BLaER1 treated with 17β-estradiol and CSF1 and Interleukin-3, amounts not matched to agents 10 nM and 100 nM (cell line): ENCODE results near the gene GGTA1.
"Not testable (repeated sequence)": the region's sequence is repeated elsewhere in the genome, so short reads cannot be mapped to it uniquely, and the experiment has no call there.

Source experiments
- H3K27ac ChIP-seq, 11 experiments: shearing (Covaris generic); formaldehyde crosslinking; 2 replicates each; pipeline ENCODE4 v1.8.1; 2022
- H3K27me3 ChIP-seq, 11 experiments: shearing (Covaris generic); formaldehyde crosslinking; 2 replicates each; pipeline ENCODE4 v1.8.1; 2022
- H3K36me3 ChIP-seq, 11 experiments: shearing (Covaris generic); formaldehyde crosslinking; 2 replicates each; pipeline ENCODE4 v1.8.1; 2022
- H3K4me1 ChIP-seq, 10 experiments: shearing (Covaris generic); formaldehyde crosslinking; 2 replicates each; pipeline ENCODE4 v1.8.1; 2022
- H3K4me2 ChIP-seq, 11 experiments: shearing (Covaris generic); formaldehyde crosslinking; 2 replicates each; pipeline ENCODE4 v1.8.1; 2022
- H3K4me3 ChIP-seq, 10 experiments: shearing (Covaris generic); formaldehyde crosslinking; 2 replicates each; pipeline ENCODE4 v1.8.1; 2022
- H3K9ac ChIP-seq, 11 experiments: shearing (Covaris generic); formaldehyde crosslinking; 2 replicates each; pipeline ENCODE4 v1.8.1; 2022
- H3K9me3 ChIP-seq, 11 experiments: shearing (Covaris generic); formaldehyde crosslinking; replicated peaks in 1 of 11; 2 replicates each; pipeline ENCODE4 v1.8.1; 2022
- H4K20me1 ChIP-seq, 11 experiments: shearing (Covaris generic); formaldehyde crosslinking; 2 replicates each; pipeline ENCODE4 v1.8.1; 2022
- Cebpa-rat ChIP-seq, 11 experiments: shearing (Covaris generic); IDR thresholded peaks; 2 replicates each; pipeline ENCODE4 v1.8.1; 2022

Gene GGTA1

GRCh38 chr9:121445986-121446385 lies 53.7 kb downstream of the GGTA1 start:
- Histone ChIP-seq H3K4me3 (no peak overlapping the region), H3K4me1 (peaks cover 13 to 26% (median 23%) of the 10 kb centered on the region in 10 experiments), H3K27me3 (peaks cover 3 to 61% (median 22%) of the 10 kb centered on the region in 11 experiments; a peak in 15 of 22 replicates), H3K9me3 (no peaks in the 10 kb centered on the region), H3K9ac (no peak overlapping the region), H3K27ac (no peak overlapping the region), H3K36me3 (no peaks in the 10 kb centered on the region), H4K20me1 (peaks cover 0 to 8% (median 0%) of the 10 kb centered on the region in 11 experiments; a peak in 4 of 22 replicates), H3K4me2 (peak overlapping the region in 8 of 11 experiments; percentile 12 to 75 (median 66); a peak in 14 of 22 replicates)
- TF ChIP-seq Cebpa-rat (IDR thresholded peaks at IDR 0.05): no peak

GRCh38 chr9:121443981-121444380 lies 55.7 kb downstream of the GGTA1 start:
- no peak for TF ChIP-seq Cebpa-rat (IDR thresholded peaks at IDR 0.05)
- no peaks in the 10 kb centered on the region for H3K9me3 ChIP-seq
- H3K27me3 ChIP-seq: peaks cover 0 to 41% (median 12%) of the 10 kb centered on the region in 11 experiments; a peak in 12 of 22 replicates

GRCh38 chr9:121441165-121441564 lies 58.5 kb downstream of the GGTA1 start:
- Histone ChIP-seq H3K9ac (no peak overlapping the region), H3K27ac (no peak overlapping the region), H3K9me3 (no peaks in the 10 kb centered on the region), H3K4me3 (no peak overlapping the region), H4K20me1 (no peaks in the 10 kb centered on the region; a peak in 1 of 22 replicates), H3K4me1 (peaks cover 0 to 7% (median 2%) of the 10 kb centered on the region in 10 experiments; a peak in 14 of 20 replicates), H3K4me2 (no peak overlapping the region), H3K36me3 (no peaks in the 10 kb centered on the region), H3K27me3 (peaks cover 0 to 19% (median 6%) of the 10 kb centered on the region in 11 experiments; a peak in 10 of 22 replicates)
- TF ChIP-seq Cebpa-rat (IDR thresholded peaks at IDR 0.05): no peak

More at GRCh38 chr9:121443981-121444380, 55.7 kb downstream of the GGTA1 start:
- Histone ChIP-seq H3K36me3 (no peaks in the 10 kb centered on the region), H3K4me1 (peaks cover 13 to 26% (median 23%) of the 10 kb centered on the region in 10 experiments), H3K27ac (no peak overlapping the region), H3K4me3 (no peak overlapping the region), H4K20me1 (peaks cover 0 to 8% (median 0%) of the 10 kb centered on the region in 11 experiments; a peak in 4 of 22 replicates), H3K9ac (no peak overlapping the region), H3K4me2 (no peak overlapping the region)

GRCh38 chr9:121439711-121440664 lies 59.7 kb downstream of the GGTA1 start:
- no peak overlapping the region for H3K9ac ChIP-seq
- H4K20me1 ChIP-seq: no peaks in the 10 kb centered on the region
- no peaks in the 10 kb centered on the region for H3K36me3 ChIP-seq
- no peak for TF ChIP-seq Cebpa-rat (IDR thresholded peaks at IDR 0.05)
- peaks cover 0 to 3% (median 0%) of the 10 kb centered on the region in 10 experiments; a peak in 1 of 20 replicates for H3K4me1 ChIP-seq
- peaks cover 0 to 8% (median under 1%) of the 10 kb centered on the region in 11 experiments; a peak in 5 of 22 replicates for H3K27me3 ChIP-seq
- H3K4me3 ChIP-seq: no peak overlapping the region
- H3K4me2 ChIP-seq: no peak overlapping the region
- H3K27ac ChIP-seq: no peak overlapping the region
- no peaks in the 10 kb centered on the region for H3K9me3 ChIP-seq

GRCh38 chr9:121439016-121439415 lies 60.6 kb downstream of the GGTA1 start:
- Histone ChIP-seq H3K36me3 (no peaks in the 10 kb centered on the region), H3K9ac (no peak overlapping the region), H3K27ac (no peak overlapping the region), H3K4me3 (no peak overlapping the region), H3K4me2 (peak overlapping the region in 2 of 11 experiments; percentile 3 to 28; a peak in 1 of 22 replicates), H3K4me1 (peaks cover 0 to 3% (median 0%) of the 10 kb centered on the region in 10 experiments; a peak in 1 of 20 replicates), H3K27me3 (no peaks in the 10 kb centered on the region), H3K9me3 (no peaks in the 10 kb centered on the region), H4K20me1 (no peaks in the 10 kb centered on the region)
- no peak for TF ChIP-seq Cebpa-rat (IDR thresholded peaks at IDR 0.05)

GRCh38 chr9:121437891-121438290 lies 61.8 kb downstream of the GGTA1 start:
- peak in 1 of 11 experiments; percentile 26; a peak in 1 of 22 replicates for TF ChIP-seq Cebpa-rat (IDR thresholded peaks at IDR 0.05)

GRCh38 chr9:121437046-121437445 lies 62.6 kb downstream of the GGTA1 start:
- not testable (repeated sequence) for H3K27me3 ChIP-seq, H3K4me1 ChIP-seq, H3K4me3 ChIP-seq, H3K9ac ChIP-seq, H3K4me2 ChIP-seq, H4K20me1 ChIP-seq, H3K27ac ChIP-seq, H3K9me3 ChIP-seq, H3K36me3 ChIP-seq

More at GRCh38 chr9:121437891-121438290, 61.8 kb downstream of the GGTA1 start:
- Histone ChIP-seq H3K36me3 (no peaks in the 10 kb centered on the region), H3K27me3 (no peaks in the 10 kb centered on the region), H3K9me3 (no peaks in the 10 kb centered on the region), H4K20me1 (no peaks in the 10 kb centered on the region), H3K4me1 (peaks cover 0 to 3% (median 0%) of the 10 kb centered on the region in 10 experiments; a peak in 1 of 20 replicates), H3K4me3 (no peak overlapping the region), H3K9ac (no peak overlapping the region), H3K4me2 (no peak overlapping the region), H3K27ac (no peak overlapping the region)

- no peak for TF ChIP-seq Cebpa-rat (IDR thresholded peaks at IDR 0.05)
- no peaks in the 10 kb centered on the region for H3K9me3 ChIP-seq
Measured at GRCh38 chr9:121434969-121435368, 64.7 kb downstream of the GGTA1 start.

GRCh38 chr9:121427899-121428298 lies 71.7 kb downstream of the GGTA1 start:
- H3K36me3 ChIP-seq: no peaks in the 10 kb centered on the region

More at GRCh38 chr9:121434969-121435368, 64.7 kb downstream of the GGTA1 start:
- no peak overlapping the region for H3K27ac ChIP-seq
- no peaks in the 10 kb centered on the region for H4K20me1 ChIP-seq
- H3K4me3 ChIP-seq: no peak overlapping the region
- peaks cover 0 to 3% (median 0%) of the 10 kb centered on the region in 10 experiments; a peak in 1 of 20 replicates for H3K4me1 ChIP-seq
- H3K36me3 ChIP-seq: no peaks in the 10 kb centered on the region
- H3K4me2 ChIP-seq: no peak overlapping the region
- no peaks in the 10 kb centered on the region for H3K27me3 ChIP-seq
- no peak overlapping the region for H3K9ac ChIP-seq

More at GRCh38 chr9:121427899-121428298, 71.7 kb downstream of the GGTA1 start:
- Histone ChIP-seq H3K9ac (no peak overlapping the region), H3K27ac (no peak overlapping the region), H3K4me3 (no peak overlapping the region), H3K4me1 (no peaks in the 10 kb centered on the region), H4K20me1 (no peaks in the 10 kb centered on the region), H3K27me3 (no peaks in the 10 kb centered on the region), H3K9me3 (peaks cover 4 to 12% (median 6%) of the 10 kb centered on the region in 11 experiments; a peak in 21 of 22 replicates), H3K4me2 (no peak overlapping the region)
- no peak for TF ChIP-seq Cebpa-rat (IDR thresholded peaks at IDR 0.05)
